Fibroblast of villous mesenchyme (primary cell): ENCODE results near the gene RGS9. TPM values are rescaled to one million over a fixed set of nuclear protein-coding genes. Genes with fewer than 3 reads are reported as not detected.

ENCODE experiments used
- DNase-seq: peaks from one replicate; pipeline ENCODE4 v3.0.0-alpha.2; 2010; ENCODE audit warnings: low read depth
- H3K4me3 ChIP-seq: 2 replicates; pipeline ENCODE4 v1.5.1; 2011; ENCODE audit warnings: low read depth, mild to moderate bottlenecking, low read length
- CTCF ChIP-seq: IDR thresholded peaks from 2 replicates; pipeline ENCODE4 v1.5.1; 2012; ENCODE audit warnings: low read depth, mild to moderate bottlenecking, low read length; ENCODE audit not compliant: insufficient read depth
- total RNA-seq: library from RNA; depleted of rRNA; stranded (reverse); fragments of >200 nt; gene quantifications from 2 replicates; pipeline ENCODE4 v1.2.3, GENCODE V29; 2012

RGS9 gene
- total RNA-seq, 1 donor, result 2.2 TPM

GRCh38 chr17:65097110-65097509 is 40.1 kb upstream of the RGS9 start:
- TF ChIP-seq CTCF, result no peak
- DNase-seq, result no peak
- H3K4me3 ChIP-seq, result no peak overlapping the region

GRCh38 chr17:65099475-65099874 is 37.7 kb upstream of the RGS9 start:
- DNase-seq, result no peak
- no peak overlapping the region for H3K4me3 ChIP-seq
- no peak for TF ChIP-seq CTCF

- peak overlapping the region; percentile 59 for H3K4me3 ChIP-seq
- no peak for TF ChIP-seq CTCF
- DNase-seq, result no peak
Measured at GRCh38 chr17:65099941-65100315, 37.2 kb upstream of the RGS9 start.

GRCh38 chr17:65100316-65101140 is 36.6 kb upstream of the RGS9 start:
- TF ChIP-seq CTCF, result peak; percentile 83
- DNase-seq, result peak; percentile 69

GRCh38 chr17:65101371-65101770 is 35.8 kb upstream of the RGS9 start:
- H3K4me3 ChIP-seq, result no peak overlapping the region
- no peak for TF ChIP-seq CTCF
- DNase-seq, result no peak

More at GRCh38 chr17:65100316-65101140, 36.6 kb upstream of the RGS9 start:
- H3K4me3 ChIP-seq, result peak overlapping the region; percentile 59

- no peak for TF ChIP-seq CTCF
- no peak overlapping the region for H3K4me3 ChIP-seq
- DNase-seq, result no peak
Measured at GRCh38 chr17:65102235-65102634, 34.9 kb upstream of the RGS9 start.

GRCh38 chr17:65102788-65103187 is 34.4 kb upstream of the RGS9 start:
- no peak for DNase-seq
- TF ChIP-seq CTCF, result no peak
- H3K4me3 ChIP-seq, result no peak overlapping the region
